ENCODE results near the gene PRRC2C.

GRCh38 chr1:171563675-171564074 is 78.3 kb downstream of the PRRC2C start:
- TF ChIP-seq EZH2 (IDR thresholded peaks at IDR 0.05) (no peak), POLR2AphosphoS5 (IDR thresholded peaks at IDR 0.05; ENCODE audit: borderline replicate concordance, low read depth, low read length) (no peak)
